ENCODE results near the gene SLC44A3.

DNA sequence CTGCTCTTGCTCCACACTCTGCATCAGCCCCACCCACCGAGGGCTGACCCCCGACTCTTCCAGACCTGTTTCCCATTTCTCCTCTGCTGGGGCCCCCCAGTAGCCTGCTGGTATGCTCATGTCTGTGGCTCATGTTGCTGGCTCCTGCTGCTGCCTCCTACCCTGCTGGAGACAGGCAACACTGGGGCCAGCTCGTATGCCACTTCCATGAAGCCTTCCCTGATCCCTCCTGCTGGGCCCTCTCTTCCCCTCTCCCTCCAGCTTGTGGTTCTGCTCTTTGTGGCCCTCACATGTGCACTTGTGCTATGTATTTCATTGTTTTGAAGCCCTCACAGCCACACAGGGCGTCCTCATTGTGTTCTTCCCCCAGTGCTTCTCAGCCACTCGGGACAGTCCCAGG, 66.2 kb downstream of the SLC44A3 start:
- TF ChIP-seq, protein P1, sequence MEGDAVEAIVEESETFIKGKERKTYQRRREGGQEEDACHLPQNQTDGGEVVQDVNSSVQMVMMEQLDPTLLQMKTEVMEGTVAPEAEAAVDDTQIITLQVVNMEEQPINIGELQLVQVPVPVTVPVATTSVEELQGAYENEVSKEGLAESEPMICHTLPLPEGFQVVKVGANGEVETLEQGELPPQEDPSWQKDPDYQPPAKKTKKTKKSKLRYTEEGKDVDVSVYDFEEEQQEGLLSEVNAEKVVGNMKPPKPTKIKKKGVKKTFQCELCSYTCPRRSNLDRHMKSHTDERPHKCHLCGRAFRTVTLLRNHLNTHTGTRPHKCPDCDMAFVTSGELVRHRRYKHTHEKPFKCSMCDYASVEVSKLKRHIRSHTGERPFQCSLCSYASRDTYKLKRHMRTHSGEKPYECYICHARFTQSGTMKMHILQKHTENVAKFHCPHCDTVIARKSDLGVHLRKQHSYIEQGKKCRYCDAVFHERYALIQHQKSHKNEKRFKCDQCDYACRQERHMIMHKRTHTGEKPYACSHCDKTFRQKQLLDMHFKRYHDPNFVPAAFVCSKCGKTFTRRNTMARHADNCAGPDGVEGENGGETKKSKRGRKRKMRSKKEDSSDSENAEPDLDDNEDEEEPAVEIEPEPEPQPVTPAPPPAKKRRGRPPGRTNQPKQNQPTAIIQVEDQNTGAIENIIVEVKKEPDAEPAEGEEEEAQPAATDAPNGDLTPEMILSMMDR (IDR thresholded peaks at IDR 0.05) = no peak
- no peak for TF ChIP-seq ZFX (IDR thresholded peaks at IDR 0.05; ENCODE audit: borderline replicate concordance)
